HepG2 (cell line): Measurements from ENCODE around the gene RASL12. TPM values are rescaled to one million over a fixed set of nuclear protein-coding genes. Genes with fewer than 3 reads are reported as not detected.

Experiments used
- BRCA1 ChIP-seq: sonication (generic); formaldehyde crosslinking; IDR thresholded peaks from 2 replicates; pipeline ENCODE4 v1.4.0; 2020; ENCODE audit warnings: missing genetic modification reagents
- ELF4 ChIP-seq: sonication (generic); formaldehyde crosslinking; IDR thresholded peaks from 2 replicates; pipeline ENCODE4 v1.5.0; 2020; ENCODE audit warnings: missing genetic modification reagents, mild to moderate bottlenecking, moderate library complexity, borderline replicate concordance
- FOXO1 ChIP-seq: sonication (generic); formaldehyde crosslinking; IDR thresholded peaks from 2 replicates; pipeline ENCODE4 v1.4.0; 2020; ENCODE audit warnings: missing genetic modification reagents
- GABPB1 ChIP-seq: IDR thresholded peaks from 2 replicates; pipeline ENCODE4 v1.6.1; 2016; ENCODE audit warnings: mild to moderate bottlenecking, missing genetic modification reagents, moderate library complexity, missing compliant biosample characterization
- GFI1 ChIP-seq: sonication (generic); formaldehyde crosslinking; IDR thresholded peaks from 2 replicates; pipeline ENCODE4 v1.5.0; 2020; ENCODE audit warnings: missing genetic modification reagents, mild to moderate bottlenecking, borderline replicate concordance
- MAF1 ChIP-seq: sonication (generic); formaldehyde crosslinking; IDR thresholded peaks from 2 replicates; pipeline ENCODE4 v1.5.0; 2020; ENCODE audit warnings: missing genetic modification reagents, borderline replicate concordance
- MBD4 ChIP-seq: IDR thresholded peaks from 2 replicates; pipeline ENCODE4 v1.6.1; 2012; ENCODE audit warnings: low read length, inconsistent platforms, borderline replicate concordance
- PAF1 ChIP-seq: IDR thresholded peaks from 2 replicates; pipeline ENCODE4 v1.6.1; 2016; ENCODE audit warnings: missing genetic modification reagents, missing compliant biosample characterization
- PHF21A ChIP-seq: sonication (generic); formaldehyde crosslinking; IDR thresholded peaks from 2 replicates; pipeline ENCODE4 v1.5.0; 2020; ENCODE audit warnings: mild to moderate bottlenecking, missing genetic modification reagents
- PLSCR1 ChIP-seq: sonication (generic); formaldehyde crosslinking; IDR thresholded peaks from 2 replicates; pipeline ENCODE4 v1.5.0; 2020; ENCODE audit warnings: missing genetic modification reagents, mild to moderate bottlenecking, borderline replicate concordance
- POGK ChIP-seq: sonication (generic); formaldehyde crosslinking; conservative IDR thresholded peaks from 2 replicates; pipeline ENCODE4 v1.8.0; 2022; ENCODE audit warnings: mild to moderate bottlenecking, moderate library complexity, missing genetic modification reagents
- RFXANK ChIP-seq: IDR thresholded peaks from 2 replicates; pipeline ENCODE4 v1.6.1; 2016
- SIN3A ChIP-seq: IDR thresholded peaks from 2 replicates; pipeline ENCODE4 v1.6.1; 2011; ENCODE audit warnings: low read depth, mild to moderate bottlenecking, control low read depth, low read length, borderline replicate concordance
- TCF7L2 ChIP-seq: IDR thresholded peaks from 2 replicates; pipeline ENCODE4 v1.6.1; 2011; ENCODE audit warnings: mild to moderate bottlenecking, low read depth, low read length, moderate library complexity
- TFAP4 ChIP-seq: sonication (generic); IDR thresholded peaks from 2 replicates; pipeline ENCODE4 v1.6.1; 2016; ENCODE audit warnings: low read depth, borderline replicate concordance
- ZNF121 ChIP-seq: sonication (generic); formaldehyde crosslinking; IDR thresholded peaks from 2 replicates; pipeline ENCODE4 v1.5.0; 2020; ENCODE audit warnings: mild to moderate bottlenecking, missing genetic modification reagents
- ZNF276 ChIP-seq: sonication (generic); formaldehyde crosslinking; IDR thresholded peaks from 2 replicates; pipeline ENCODE4 v1.4.0; 2020; ENCODE audit warnings: mild to moderate bottlenecking, low read depth, missing genetic modification reagents
- ZNF441 ChIP-seq: sonication (generic); formaldehyde crosslinking; IDR thresholded peaks from 2 replicates; pipeline ENCODE4 v1.7.0; 2021; ENCODE audit warnings: missing genetic modification reagents, borderline replicate concordance
- ZNF564 ChIP-seq: sonication (generic); formaldehyde crosslinking; IDR thresholded peaks from 2 replicates; pipeline ENCODE4 v1.8.1; 2023; ENCODE audit warnings: mild to moderate bottlenecking, missing genetic modification reagents
- ZNF574 ChIP-seq: sonication (generic); formaldehyde crosslinking; IDR thresholded peaks from 2 replicates; pipeline ENCODE4 v1.4.0; 2020; ENCODE audit warnings: missing genetic modification reagents
- ZNF7 ChIP-seq: IDR thresholded peaks from 2 replicates; pipeline ENCODE4 v1.6.1; 2016; ENCODE audit warnings: missing biosample characterization, missing genetic modification reagents
- ZSCAN25 ChIP-seq: sonication (generic); formaldehyde crosslinking; IDR thresholded peaks from 2 replicates; pipeline ENCODE4 v1.8.0; 2022; ENCODE audit warnings: mild to moderate bottlenecking, missing genetic modification reagents
- polyA plus RNA-seq, 8 experiments: library from polyadenylated mRNA; depleted of rRNA in 3 of 8; stranded (reverse) in 7 of 8; unstranded in 1 of 8; fragments of >200 nt; fragmentation: Illumina TruSeq in 4 of 8; extraction: Trizol in 4 of 8; gene quantifications; 2 replicates each; pipeline versions ENCODE4 v1.2.1 to v1.2.3, GENCODE V29; 2011 to 2016; ENCODE audit warnings: low read depth in 4 of 8, missing spikeins in 1 of 8, mixed read lengths in 1 of 8; ENCODE audit not compliant: insufficient read depth in 1 of 8
- total RNA-seq, 5 experiments: library from RNA; depleted of rRNA; stranded (reverse); fragments of >200 nt; fragmentation: Illumina TruSeq; extraction: Trizol; gene quantifications; 2 replicates each; pipeline ENCODE4 v1.2.3, GENCODE V29; 2016; ENCODE audit warnings: low read depth in 1 of 5

Gene RASL12
- total and polyA plus RNA-seq, 2 of the 13 experiments (the other 11 are each of a cell fraction or from before 2014, with no cell fraction given): 0.16 to 0.55 TPM

- TF ChIP-seq ZNF7 (CRISPR knock-in tag) (no peak), TCF7L2 (no peak), TFAP4 (peak; percentile 72), POGK (CRISPR knock-in tag) (no peak), ZSCAN25 (no peak), FOXO1 (CRISPR knock-in tag) (no peak), ELF4 (no peak), ZNF441 (CRISPR knock-in tag) (no peak), SIN3A (no peak), PHF21A (no peak), ZNF574 (CRISPR knock-in tag) (peak; percentile 48; the same call in 1 of the 2 replicates), GABPB1 (CRISPR knock-in tag) (peak; percentile 50), PAF1 (CRISPR knock-in tag) (no peak), PLSCR1 (no peak), MBD4 (no peak), BRCA1 (CRISPR knock-in tag) (no peak), RFXANK (CRISPR knock-in tag) (no peak), MAF1 (CRISPR knock-in tag) (no peak), ZNF276 (CRISPR knock-in tag) (no peak), GFI1 (peak; percentile 54), ZNF564 (CRISPR knock-in tag) (no peak), ZNF121 (CRISPR knock-in tag) (no peak)
These were observed 13.2 kb downstream of the RASL12 start (continued) for GRCh38 chr15:65054333-65055200.
